Epithelial cell of prostate (primary cell): ENCODE results near the gene YES1.
"Not testable (repeated sequence)": the region's sequence is repeated elsewhere in the genome, so short reads cannot be mapped to it uniquely, and the experiment has no call there.

ENCODE experiments used
- DNase-seq: peaks from one replicate; pipeline ENCODE4 v3.0.0-alpha.2; 2011; ENCODE audit warnings: low read depth, low spot score
- H3K27ac ChIP-seq: fragments of 450-650 bp; 2 replicates; pipeline ENCODE4 v1.5.1; 2017; ENCODE audit warnings: mild to moderate bottlenecking

YES1 gene

DNA sequence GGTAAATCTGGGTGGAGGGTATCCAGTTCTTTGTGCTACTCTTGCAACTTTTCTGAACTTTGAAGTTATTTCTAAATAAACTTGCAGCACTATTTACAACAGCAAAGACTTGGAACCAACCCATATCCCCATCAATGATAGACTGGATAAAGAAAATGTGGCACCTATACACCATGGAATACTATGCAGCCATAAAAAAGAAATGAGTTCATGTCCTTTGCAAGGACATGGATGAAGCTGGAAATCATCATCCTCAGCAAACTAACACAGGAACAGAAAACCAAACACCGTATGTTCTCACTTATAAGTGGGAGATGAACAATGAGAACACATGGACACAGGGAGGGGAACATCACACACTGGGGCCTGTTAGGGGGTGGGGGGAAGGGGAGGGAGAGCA is 16.7 kb downstream of the YES1 start:
- DNase-seq, H3K27ac ChIP-seq: not testable (repeated sequence)

GRCh38 chr18:789397-789796 is 22.6 kb downstream of the YES1 start:
- no peak for DNase-seq

GRCh38 chr18:785242-785641 is 26.8 kb downstream of the YES1 start:
- no peak for DNase-seq
- H3K27ac ChIP-seq, result no peak overlapping the region

More at GRCh38 chr18:789397-789796, 22.6 kb downstream of the YES1 start:
- no peak overlapping the region for H3K27ac ChIP-seq

GRCh38 chr18:784470-785172 is 27.4 kb downstream of the YES1 start:
- H3K27ac ChIP-seq, result no peak overlapping the region
- DNase-seq, result no peak

GRCh38 chr18:778194-778927 is 33.7 kb downstream of the YES1 start:
- no peak for DNase-seq
- H3K27ac ChIP-seq, result no peak overlapping the region

DNA sequence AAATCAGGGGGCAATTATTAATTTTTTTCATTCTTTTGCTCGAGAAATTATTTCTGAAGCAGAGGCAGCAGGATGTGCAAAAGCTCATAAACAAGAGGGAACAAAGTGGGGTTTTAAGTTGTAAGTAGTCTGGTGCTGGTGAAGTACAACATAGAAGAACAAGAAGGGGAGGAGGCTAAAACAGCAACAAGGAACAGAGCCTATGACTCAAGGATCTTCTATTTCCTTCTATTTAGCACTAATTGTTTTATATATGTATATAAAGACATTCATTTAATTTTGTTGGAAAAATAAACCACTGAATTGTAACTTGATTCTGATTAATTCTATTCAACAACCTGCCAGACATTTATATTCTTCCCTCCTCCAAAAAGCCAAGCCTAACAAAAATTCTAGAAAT is 35.0 kb downstream of the YES1 start:
- DNase-seq, result no peak

DNA sequence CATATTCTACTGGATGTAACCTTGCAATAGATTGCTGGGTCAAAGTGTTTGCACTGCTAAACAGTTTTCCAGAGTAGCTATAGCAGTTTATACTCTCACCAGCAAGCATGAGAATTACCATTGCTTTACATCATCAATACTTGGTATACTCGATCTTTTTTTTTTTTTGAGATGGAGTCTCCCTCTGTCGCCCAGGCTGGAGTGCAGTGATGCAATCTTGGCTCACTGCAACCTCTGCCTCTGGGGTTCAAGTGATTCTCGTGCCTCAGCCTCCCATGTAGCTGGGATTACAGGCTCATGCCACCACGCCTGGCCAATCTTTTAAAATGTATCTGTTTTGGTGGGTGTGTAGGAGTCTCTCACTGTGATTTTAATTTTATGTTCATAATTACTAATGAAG is 36.0 kb downstream of the YES1 start:
- not testable (repeated sequence) for H3K27ac ChIP-seq, DNase-seq

More for the DNA sequence above, 35.0 kb downstream of the YES1 start:
- H3K27ac ChIP-seq, result no peak overlapping the region

DNA sequence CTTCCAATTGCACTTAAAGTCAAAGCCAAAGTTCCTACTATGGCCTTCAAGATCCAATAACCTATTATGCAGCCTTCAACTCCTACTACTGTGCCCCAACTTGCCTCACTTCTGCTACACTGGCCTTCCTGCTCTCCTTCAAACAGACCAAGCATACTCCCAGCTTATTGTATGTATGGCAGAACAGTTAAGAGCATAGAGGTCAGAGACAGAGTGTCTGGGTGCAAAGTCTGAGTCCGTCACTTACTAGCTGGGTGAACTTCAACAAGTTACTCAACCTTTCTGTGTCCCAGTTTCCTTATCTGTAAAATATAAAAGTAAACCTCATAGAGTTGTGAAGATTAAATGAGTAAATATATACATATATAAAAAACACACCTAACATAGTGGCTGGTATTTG is 37.2 kb downstream of the YES1 start:
- DNase-seq, result no peak
- H3K27ac ChIP-seq, result no peak overlapping the region

DNA sequence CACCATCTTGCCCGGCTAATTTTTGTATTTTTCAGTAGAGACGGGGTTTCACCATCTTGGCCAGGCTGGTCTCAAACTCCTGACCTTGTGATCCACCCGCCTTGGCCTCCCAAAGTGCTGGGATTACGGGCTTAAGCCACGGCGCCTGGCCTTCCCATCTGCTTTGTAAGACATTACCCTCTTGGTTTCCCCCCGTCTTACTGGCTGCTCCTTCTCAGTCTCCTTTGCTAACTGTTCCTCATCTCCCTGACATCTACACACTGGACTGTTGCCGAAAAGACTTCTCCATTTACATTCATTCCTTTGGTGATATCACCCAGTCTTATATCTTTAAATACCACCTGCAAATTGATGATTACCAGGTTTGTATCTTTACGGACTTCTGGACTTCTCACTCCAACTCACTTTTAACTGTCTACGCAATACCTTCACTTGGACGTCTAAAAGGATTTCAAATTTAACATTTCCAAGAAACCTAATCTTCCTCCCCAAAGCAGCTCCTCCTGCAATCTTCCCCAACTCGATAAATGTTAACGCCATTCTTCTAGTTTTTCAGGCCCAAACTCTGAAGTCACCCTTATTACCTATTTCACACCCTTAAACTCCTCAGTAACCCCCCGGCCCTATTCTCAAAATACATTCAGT is 37.9 kb downstream of the YES1 start:
- H3K27ac ChIP-seq, result no peak overlapping the region
- DNase-seq, result no peak

- DNase-seq, result no peak
- no peak overlapping the region for H3K27ac ChIP-seq
Measured at GRCh38 chr18:770583-770961, 41.5 kb downstream of the YES1 start.

DNA sequence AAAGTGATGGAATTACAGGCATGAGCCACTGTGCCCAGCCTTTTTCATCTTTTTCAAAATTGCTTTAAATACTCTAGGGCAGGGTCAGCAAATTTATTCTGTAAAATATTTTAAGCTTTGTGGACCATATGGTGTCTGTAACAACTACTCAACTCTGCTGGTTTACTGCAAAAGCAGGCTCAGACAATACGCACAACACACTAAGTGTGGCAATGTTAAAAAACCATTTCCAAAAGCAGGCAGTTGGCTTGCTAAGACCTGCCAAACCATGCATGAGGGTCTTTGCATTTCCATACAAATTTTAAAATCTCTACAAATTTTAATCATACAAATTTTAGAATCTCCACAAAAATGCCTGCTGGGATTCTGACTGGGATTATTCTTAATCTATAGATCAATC is 44.1 kb downstream of the YES1 start:
- no peak for DNase-seq
- H3K27ac ChIP-seq, result no peak overlapping the region

DNA sequence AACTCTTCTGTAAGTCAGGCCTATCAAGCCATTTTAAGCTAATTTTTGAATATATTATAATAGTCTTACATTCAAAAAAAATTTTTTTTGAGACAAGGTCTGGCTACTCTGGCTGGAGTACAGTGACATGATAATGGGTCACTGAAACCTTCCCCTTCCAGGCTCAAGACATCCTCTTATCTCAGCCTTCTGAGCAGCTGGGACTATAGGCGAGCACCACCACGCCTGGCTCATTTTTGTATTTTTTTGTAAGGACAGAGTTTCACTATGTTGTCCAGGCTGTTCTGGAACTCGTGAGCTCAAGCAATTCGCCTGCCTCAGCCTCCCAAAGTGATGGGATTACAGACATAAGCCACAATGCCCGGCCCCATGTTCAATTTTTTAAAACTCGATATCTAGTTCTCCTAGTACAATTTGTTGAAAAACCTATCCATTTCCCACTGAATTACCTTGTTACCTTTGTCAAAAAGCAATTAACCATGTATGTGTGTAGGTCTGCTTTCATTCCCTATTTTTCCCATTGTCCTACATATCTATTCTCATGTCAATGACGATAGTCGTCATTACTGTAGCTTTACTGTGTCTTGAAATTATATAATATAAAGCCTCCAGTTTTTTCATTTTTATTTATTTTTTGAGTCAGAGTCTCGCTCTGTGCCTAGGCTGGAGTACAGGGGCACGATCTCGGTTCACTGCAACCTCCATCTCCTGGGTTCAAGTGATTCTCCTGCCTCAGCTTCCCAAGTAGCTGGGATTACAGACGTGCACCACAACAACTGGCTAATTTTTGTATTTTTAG is 44.8 kb downstream of the YES1 start:
- DNase-seq, result no peak

DNA sequence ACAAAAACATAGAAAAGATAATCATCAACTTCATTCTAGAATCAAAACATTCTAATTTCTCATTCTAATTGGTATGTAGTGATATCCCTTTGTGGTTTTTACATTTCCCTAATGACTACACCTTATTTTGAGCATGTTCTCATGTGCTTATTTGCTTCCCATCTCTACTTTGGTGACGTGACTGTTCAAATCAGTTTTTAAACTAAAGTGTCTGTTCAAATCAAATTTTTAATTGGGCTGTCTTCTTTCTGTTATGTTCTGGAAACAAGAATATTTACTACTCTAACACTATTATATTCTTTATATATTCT is 45.5 kb downstream of the YES1 start:
- H3K27ac ChIP-seq, result no peak overlapping the region
- no peak for DNase-seq

More for the DNA sequence above, 44.8 kb downstream of the YES1 start:
- H3K27ac ChIP-seq, result no peak overlapping the region

DNA sequence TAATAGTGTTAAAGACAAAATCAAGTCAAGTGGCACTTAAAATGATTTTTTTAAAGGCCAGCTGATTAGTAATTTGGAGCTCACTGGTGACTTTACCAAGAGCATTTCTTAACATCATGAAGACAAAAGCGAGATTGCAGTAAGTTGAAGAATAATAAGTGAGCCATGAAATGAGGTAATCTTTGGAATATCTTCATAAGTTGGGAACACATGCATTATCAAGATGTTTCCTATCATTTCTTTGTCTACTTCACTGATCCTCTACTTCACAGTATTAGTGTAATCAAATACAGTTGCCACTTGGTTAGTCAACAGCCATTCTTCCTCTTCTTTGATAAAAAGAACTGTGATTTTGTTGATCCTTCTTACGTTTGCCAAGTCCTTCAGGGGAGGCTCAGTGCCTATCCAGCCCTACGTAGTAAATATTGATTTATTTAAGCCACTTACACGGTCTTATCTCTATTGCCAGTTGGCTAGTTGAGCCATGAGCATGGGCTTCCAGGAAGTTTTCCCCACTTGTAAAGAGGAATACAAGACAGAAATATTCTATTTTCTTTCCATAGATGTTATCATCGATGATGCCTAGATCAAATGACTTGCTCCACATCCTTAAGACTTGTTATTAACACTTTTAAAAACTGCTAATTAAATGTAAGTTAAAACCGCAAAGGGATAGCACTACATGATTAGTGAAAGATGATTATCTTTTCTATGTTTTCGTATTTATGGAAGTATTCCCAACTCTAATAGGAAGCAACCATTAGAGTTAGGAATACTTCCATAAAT is 46.1 kb downstream of the YES1 start:
- no peak overlapping the region for H3K27ac ChIP-seq
- DNase-seq, result no peak

DNA sequence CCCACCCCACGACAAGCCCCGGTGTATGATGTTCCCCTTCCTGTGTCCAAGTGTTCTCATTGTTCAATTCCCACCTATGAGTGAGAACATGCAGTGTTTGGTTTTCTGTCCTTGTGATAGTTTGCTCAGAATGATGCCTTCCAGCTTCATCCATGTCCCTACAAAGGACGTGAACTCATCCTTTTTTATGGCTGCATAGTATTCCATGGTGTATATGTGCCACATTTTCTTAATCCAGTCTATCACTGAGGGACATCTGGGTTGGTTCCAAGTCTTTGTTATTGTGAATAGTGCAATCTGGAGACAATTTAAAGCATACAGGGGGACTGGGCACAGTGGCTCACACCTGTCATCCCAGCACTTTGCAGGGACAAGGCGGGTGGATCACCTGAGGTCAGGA is 52.2 kb downstream of the YES1 start:
- not testable (repeated sequence) for H3K27ac ChIP-seq, DNase-seq

GRCh38 chr18:755506-755905 is 56.5 kb downstream of the YES1 start:
- H3K27ac ChIP-seq, result no peak overlapping the region
- DNase-seq, result no peak

DNA sequence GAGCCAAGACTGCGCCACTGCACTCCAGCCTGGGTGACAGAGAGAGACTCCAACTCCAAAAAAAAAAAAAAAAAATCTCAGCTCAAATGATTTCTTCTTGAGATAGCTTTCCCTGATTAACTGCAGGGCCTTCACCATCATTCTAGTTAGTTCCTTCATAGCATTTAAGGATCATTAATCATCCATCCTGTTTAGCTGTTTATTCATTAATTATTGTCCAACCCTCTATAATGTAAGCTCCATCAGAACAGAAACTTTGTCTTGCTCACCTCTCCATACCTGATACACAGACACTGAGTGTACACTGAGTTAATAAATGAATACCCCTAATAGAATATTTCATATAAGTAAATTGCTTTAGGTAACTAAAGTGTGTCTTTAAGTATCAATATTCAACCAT is 57.4 kb downstream of the YES1 start:
- no peak for DNase-seq
- H3K27ac ChIP-seq, result no peak overlapping the region

DNA sequence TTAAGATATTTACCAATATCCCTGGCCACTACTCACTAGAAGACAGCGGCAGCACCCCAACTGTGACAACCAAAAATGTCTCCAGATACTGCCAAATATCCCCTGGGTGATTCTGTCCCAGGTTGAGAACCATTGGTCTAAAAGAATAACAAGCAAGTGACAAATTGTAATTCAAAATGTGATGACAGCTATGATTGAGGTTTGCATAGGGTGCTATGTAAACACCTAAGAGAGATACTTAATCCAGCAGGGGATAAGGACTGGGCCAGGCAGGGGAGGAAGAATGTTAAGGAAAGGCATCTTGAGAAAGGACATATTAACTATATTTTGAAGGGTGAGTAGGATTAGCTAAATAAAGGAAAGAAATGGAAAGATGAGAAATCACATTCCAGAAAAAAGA is 61.6 kb downstream of the YES1 start:
- DNase-seq, result no peak
- no peak overlapping the region for H3K27ac ChIP-seq

DNA sequence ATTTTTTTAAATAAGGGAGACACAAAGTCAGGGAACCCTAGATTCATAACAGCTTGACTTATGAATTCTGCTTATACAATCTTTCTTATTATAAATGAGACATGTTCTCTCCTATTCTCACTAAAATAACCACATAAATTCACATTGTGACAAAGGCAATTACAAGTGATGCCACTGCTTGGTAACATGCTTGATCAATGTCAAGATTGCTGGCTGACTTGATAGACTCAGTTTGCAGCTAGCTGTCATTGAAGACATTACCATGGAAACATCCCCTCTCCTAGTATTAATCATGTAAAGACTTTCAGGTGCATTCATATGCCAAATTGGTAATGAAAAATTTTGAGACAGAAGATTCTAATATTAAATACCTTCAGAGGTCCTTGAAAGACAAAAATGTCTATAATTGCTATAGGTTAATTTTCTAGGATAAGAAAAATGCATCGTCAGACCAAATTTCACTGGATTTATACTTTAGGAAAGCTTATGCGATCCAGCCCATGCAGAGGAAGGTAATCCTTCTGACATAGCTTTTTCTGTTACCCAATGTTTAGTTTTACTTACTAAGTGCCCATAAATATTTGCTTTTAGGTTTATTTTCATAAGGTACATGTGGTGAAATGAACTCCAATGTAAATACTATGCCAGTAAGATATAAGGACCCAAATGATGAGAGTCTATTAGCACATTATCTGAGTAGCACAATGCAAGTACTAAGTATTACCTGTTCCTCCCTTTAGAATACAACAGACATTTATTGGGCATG is 67.0 kb downstream of the YES1 start:
- no peak overlapping the region for H3K27ac ChIP-seq
- DNase-seq, result no peak
